Ascending aorta (tissue), 2 donors: ENCODE measurements around the gene TPX2. TPM values are rescaled to one million over a fixed set of nuclear protein-coding genes. Genes with fewer than 3 reads are reported as not detected.

ENCODE experiments used
- DNase-seq, 2 donors: peaks; one replicate each; pipeline ENCODE4 v3.0.0-alpha.2; 2019; ENCODE audit warnings: low spot score in 2 of 2
- H3K27ac ChIP-seq, 2 donors: fragments of 200-600 bp; sonication (generic); one replicate each; pipeline ENCODE4 v1.5.1; 2016 to 2017; ENCODE audit warnings: mild to moderate bottlenecking in 1 of 2
- H3K27me3 ChIP-seq: fragments of 200-600 bp; sonication (generic); one replicate; pipeline ENCODE4 v1.5.1; 2017
- H3K36me3 ChIP-seq, 2 donors: fragments of 200-600 bp; sonication (generic); one replicate each; pipeline ENCODE4 v1.5.1; 2016
- H3K4me1 ChIP-seq, 2 donors: fragments of 200-600 bp; sonication (generic); one replicate each; pipeline ENCODE4 v1.5.1; 2016 to 2017; ENCODE audit warnings: mild to moderate bottlenecking in 1 of 2
- H3K4me3 ChIP-seq, 2 donors: fragments of 200-600 bp; sonication (generic); one replicate each; pipeline ENCODE4 v1.5.1; 2016 to 2017; ENCODE audit warnings: mild to moderate bottlenecking in 1 of 2
- H3K9me3 ChIP-seq, 2 donors: fragments of 200-600 bp; sonication (generic); one replicate each; pipeline ENCODE4 v1.5.1; 2016
- intact Hi-C: fragments of 100-400 bp; cut with DNase I; formaldehyde crosslinking; loops from one replicate; pipeline ENCODE4 v1.15.1; 2023
- total RNA-seq: library from RNA; depleted of rRNA; stranded (reverse); fragments of >200 nt; gene quantifications from one replicate; pipeline ENCODE4 v1.1.0, GENCODE V29; 2016
- TF ChIP-seq, protein P1 (sequence below), 3 experiments: fragments of 200-600 bp in 2 of 3; fragments of 450-650 bp in 1 of 3; sonication (generic) in 2 of 3; IDR thresholded peaks; one replicate each; pipeline ENCODE4 v1.5.1; 2016 to 2019; ENCODE audit warnings: antibody characterized with exemption in 3 of 3, mild to moderate bottlenecking in 1 of 3, moderate library complexity in 1 of 3

The TPX2 gene
- total RNA-seq, 1 donor from 2014 or later, result not detected

GRCh38 chr20:31835554-31835953 lies 96.5 kb downstream of the TPX2 start:
- H3K27me3 ChIP-seq, result no peaks in the 10 kb centered on the region
- intact Hi-C loops, result no loop called here
- TF ChIP-seq, protein P1, sequence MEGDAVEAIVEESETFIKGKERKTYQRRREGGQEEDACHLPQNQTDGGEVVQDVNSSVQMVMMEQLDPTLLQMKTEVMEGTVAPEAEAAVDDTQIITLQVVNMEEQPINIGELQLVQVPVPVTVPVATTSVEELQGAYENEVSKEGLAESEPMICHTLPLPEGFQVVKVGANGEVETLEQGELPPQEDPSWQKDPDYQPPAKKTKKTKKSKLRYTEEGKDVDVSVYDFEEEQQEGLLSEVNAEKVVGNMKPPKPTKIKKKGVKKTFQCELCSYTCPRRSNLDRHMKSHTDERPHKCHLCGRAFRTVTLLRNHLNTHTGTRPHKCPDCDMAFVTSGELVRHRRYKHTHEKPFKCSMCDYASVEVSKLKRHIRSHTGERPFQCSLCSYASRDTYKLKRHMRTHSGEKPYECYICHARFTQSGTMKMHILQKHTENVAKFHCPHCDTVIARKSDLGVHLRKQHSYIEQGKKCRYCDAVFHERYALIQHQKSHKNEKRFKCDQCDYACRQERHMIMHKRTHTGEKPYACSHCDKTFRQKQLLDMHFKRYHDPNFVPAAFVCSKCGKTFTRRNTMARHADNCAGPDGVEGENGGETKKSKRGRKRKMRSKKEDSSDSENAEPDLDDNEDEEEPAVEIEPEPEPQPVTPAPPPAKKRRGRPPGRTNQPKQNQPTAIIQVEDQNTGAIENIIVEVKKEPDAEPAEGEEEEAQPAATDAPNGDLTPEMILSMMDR (IDR thresholded peaks at IDR 0.05), result no peak
- no peaks in the 10 kb centered on the region for H3K36me3 ChIP-seq
- peaks cover 24 to 47% of the 10 kb centered on the region in 2 donors for H3K4me1 ChIP-seq
- DNase-seq, result no peak
- no peak overlapping the region for H3K4me3 ChIP-seq
- H3K27ac ChIP-seq, result peak overlapping the region; percentile 61 to 94
- no peaks in the 10 kb centered on the region for H3K9me3 ChIP-seq

GRCh38 chr20:31835977-31836852 lies 97.1 kb downstream of the TPX2 start:
- peak; percentile 90 to 95 for DNase-seq
- Histone ChIP-seq H3K9me3 (no peaks in the 10 kb centered on the region), H3K27me3 (no peaks in the 10 kb centered on the region), H3K27ac (peak overlapping the region; percentile 94 to 95), H3K36me3 (no peaks in the 10 kb centered on the region), H3K4me3 (no peak overlapping the region), H3K4me1 (peaks cover 31 to 54% of the 10 kb centered on the region in 2 donors)
- intact Hi-C loops, result loop anchor here (1.0 kb wide), 1 partner anchor 13 kb away; no protein-coding TSS in a partner anchor
- TF ChIP-seq, protein P1 (IDR thresholded peaks at IDR 0.05), result no peak

DNA sequence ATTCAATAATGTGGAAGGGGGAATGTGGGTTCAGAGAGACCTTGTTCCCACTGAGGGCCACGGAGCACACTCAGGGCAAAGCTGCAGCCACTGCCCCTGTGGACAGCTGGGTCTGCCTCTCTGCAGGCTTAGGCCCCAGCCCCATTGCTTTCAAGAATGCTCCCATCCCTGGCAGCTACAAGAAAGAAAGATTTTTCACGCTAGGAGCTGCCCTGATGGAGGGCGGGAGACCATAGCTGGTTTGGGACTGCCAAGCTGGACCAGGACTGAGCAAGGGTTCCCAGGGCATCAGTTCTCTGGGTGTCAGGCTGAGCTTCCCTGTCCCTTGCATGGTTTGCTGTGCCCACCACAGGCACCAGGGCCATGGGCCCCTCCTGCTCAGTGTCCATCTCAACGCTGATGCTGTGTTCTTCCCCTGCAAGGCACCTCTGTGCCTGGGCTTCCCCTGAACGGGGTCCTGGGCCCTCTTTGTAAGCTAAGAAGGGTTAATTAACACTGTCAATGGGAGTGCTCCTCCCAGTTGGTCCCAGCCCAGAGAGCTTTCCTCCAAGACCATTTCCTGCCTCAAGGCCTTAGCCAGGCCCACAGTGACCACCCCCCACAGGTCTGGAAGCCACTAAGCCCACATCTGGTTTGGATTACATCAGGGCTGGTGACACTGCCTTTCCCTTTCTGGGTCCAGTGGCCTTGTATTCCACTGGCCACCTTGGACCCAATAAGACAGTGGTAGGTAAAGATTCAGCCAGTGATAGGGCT lies 97.9 kb downstream of the TPX2 start:
- Histone ChIP-seq H3K27ac (peak overlapping the region; percentile 94 to 95), H3K4me1 (peaks cover 36 to 60% of the 10 kb centered on the region in 2 donors), H3K4me3 (no peak overlapping the region), H3K27me3 (no peaks in the 10 kb centered on the region), H3K36me3 (no peaks in the 10 kb centered on the region), H3K9me3 (no peaks in the 10 kb centered on the region)
- TF ChIP-seq, protein P1 (IDR thresholded peaks at IDR 0.05), result no peak
- intact Hi-C loops, result loop anchor here (1.0 kb wide), 1 partner anchor 14 kb away; no protein-coding TSS in a partner anchor
- DNase-seq, result no peak

GRCh38 chr20:31837896-31838397 lies 98.9 kb downstream of the TPX2 start:
- TF ChIP-seq, protein P1 (IDR thresholded peaks at IDR 0.05), result no peak
- no peak for DNase-seq
- H3K4me3 ChIP-seq, result no peak overlapping the region
- H3K27me3 ChIP-seq, result no peaks in the 10 kb centered on the region
- peak overlapping the region; percentile 94 to 95 for H3K27ac ChIP-seq
- H3K4me1 ChIP-seq, result peaks cover 44 to 69% of the 10 kb centered on the region in 2 donors
- no peaks in the 10 kb centered on the region for H3K9me3 ChIP-seq
- intact Hi-C loops, result no loop called here
- no peaks in the 10 kb centered on the region for H3K36me3 ChIP-seq

DNA sequence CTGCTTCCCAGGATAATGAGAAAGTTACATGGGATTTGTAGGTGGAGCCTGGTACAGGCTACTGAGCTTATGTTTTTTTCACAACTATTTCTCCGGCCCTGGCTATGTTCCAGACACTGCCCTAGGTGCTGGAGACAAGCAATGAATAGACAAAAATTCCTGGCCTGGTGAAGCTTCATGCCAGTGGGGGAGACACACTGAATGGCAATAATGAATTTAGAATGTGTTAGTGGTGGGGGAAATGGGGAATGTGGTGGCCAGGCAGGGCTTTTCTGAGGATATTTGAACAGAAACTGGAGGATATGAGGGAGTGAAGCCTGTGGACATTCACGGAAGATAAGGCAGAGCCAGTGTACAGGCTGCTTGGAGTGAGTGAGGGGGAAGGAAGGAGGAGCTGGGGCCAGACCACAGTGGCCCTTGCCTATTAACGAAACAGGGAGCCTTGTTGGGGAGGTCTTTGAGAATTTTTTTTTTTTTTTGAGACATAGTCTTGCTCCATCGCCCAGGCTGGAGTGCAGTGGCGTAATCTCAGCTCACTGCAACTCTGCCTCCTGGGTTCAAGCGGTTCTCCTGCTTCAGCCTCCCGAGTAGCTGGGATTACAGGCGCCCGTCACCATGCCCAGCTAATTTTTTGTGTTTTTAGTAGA lies 99.7 kb downstream of the TPX2 start:
- DNase-seq, result no peak
- Histone ChIP-seq H3K27ac (peak overlapping the region; percentile 94 to 95), H3K36me3 (no peaks in the 10 kb centered on the region), H3K4me3 (no peak overlapping the region), H3K4me1 (peaks cover 51 to 76% of the 10 kb centered on the region in 2 donors), H3K27me3 (no peaks in the 10 kb centered on the region), H3K9me3 (no peaks in the 10 kb centered on the region)
- TF ChIP-seq, protein P1 (IDR thresholded peaks at IDR 0.05), result no peak
- intact Hi-C loops, result no loop called here
